Epithelial cell of proximal tubule (primary cell): Measurements from ENCODE around the gene ZNF446. TPM values are rescaled to one million over a fixed set of nuclear protein-coding genes. Genes with fewer than 3 reads are reported as not detected.
"Not testable (repeated sequence)": the region's sequence is repeated elsewhere in the genome, so short reads cannot be mapped to it uniquely, and the experiment has no call there.

Source experiments
- DNase-seq: peaks from one replicate; pipeline ENCODE4 v3.0.0-alpha.2; 2011; ENCODE audit warnings: low read depth
- H3K4me3 ChIP-seq: 2 replicates; pipeline ENCODE4 v1.5.1; 2011; ENCODE audit warnings: low read depth, mild to moderate bottlenecking, low read length
- total RNA-seq: library from RNA; depleted of rRNA; stranded (reverse); fragments of >200 nt; gene quantifications from 2 replicates; pipeline ENCODE4 v1.2.3, GENCODE V29; 2015
- TF ChIP-seq, protein P1 (sequence below): conservative IDR thresholded peaks from 2 replicates; pipeline ENCODE4 v1.5.1; 2012; ENCODE audit warnings: low read depth, mild to moderate bottlenecking, low read length

Gene ZNF446
- 8.6 and 9.7 TPM in 2 replicates for total RNA-seq

GRCh38 chr19:58475714-58476497, at the start of gene ZNF446:
TSS of gene ZNF446 (plus strand) at chr19:58476352. CDS start at chr19:58477219, 867 bp downstream.
- peak; percentile 73 for DNase-seq
- TF ChIP-seq, protein P1, sequence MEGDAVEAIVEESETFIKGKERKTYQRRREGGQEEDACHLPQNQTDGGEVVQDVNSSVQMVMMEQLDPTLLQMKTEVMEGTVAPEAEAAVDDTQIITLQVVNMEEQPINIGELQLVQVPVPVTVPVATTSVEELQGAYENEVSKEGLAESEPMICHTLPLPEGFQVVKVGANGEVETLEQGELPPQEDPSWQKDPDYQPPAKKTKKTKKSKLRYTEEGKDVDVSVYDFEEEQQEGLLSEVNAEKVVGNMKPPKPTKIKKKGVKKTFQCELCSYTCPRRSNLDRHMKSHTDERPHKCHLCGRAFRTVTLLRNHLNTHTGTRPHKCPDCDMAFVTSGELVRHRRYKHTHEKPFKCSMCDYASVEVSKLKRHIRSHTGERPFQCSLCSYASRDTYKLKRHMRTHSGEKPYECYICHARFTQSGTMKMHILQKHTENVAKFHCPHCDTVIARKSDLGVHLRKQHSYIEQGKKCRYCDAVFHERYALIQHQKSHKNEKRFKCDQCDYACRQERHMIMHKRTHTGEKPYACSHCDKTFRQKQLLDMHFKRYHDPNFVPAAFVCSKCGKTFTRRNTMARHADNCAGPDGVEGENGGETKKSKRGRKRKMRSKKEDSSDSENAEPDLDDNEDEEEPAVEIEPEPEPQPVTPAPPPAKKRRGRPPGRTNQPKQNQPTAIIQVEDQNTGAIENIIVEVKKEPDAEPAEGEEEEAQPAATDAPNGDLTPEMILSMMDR: no peak
- peak within 1 kb of the TSS; percentile 88 for H3K4me3 ChIP-seq

DNA sequence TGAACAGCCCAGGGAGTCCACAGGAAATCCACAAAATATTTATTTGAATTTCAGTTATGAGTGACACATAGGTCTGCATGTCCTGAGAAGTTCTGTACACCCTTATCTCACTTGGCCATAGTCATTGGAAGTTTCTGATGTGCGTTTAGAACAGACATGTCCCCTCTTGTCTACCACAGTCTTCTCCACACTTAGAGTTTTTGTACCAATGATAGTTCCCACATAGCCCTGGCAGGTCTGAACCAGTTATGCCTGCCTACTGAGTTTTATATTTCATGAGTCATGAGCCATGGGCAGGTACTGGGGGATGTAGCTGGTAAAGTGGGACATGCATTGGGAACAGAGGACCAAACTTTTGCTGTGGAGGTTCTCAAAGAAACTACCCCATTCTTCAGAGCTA, 47.5 kb upstream of the ZNF446 start:
- DNase-seq: no peak
- TF ChIP-seq, protein P1: no peak
- H3K4me3 ChIP-seq: no peak overlapping the region

DNA sequence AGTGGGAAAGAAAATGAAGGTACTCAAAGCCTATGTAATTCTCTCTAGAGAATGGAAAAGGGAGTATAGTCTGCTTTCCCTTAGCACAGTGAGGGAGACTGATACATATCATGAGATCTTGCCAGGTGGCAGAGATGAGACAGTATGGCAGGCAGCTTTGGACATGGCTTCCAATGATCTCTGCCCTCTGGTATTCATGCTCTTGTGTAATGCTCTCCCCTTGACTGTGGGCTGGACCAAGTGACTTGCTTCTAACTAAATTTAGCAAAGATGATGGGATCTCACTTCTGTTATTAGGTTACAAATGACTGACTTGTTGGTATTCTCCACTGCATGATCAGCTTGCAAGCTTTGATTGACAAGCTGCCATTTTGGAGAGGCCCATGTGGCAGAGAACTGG, 46.4 kb upstream of the ZNF446 start:
- DNase-seq: no peak
- TF ChIP-seq, protein P1: no peak
- no peak overlapping the region for H3K4me3 ChIP-seq

DNA sequence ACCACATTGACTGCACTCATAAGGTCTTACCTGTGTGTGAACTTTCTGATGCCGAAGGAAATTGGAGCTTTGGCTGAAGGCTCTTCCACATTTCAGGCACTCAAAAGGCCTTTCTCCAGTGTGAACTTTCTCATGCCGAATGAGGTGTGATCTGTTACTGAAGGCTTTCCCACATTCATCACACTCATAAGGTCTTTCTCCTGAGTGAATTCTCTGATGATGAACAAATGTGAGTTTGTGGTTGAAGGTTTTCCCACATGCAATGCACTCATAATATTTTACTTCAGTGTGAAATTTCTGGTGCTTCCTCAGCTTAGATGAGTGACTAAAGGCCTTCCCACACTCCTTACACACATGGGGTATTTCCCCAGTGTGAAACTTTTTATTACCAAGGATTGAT, 41.9 kb upstream of the ZNF446 start:
- DNase-seq: no peak
- TF ChIP-seq, protein P1: no peak

DNA sequence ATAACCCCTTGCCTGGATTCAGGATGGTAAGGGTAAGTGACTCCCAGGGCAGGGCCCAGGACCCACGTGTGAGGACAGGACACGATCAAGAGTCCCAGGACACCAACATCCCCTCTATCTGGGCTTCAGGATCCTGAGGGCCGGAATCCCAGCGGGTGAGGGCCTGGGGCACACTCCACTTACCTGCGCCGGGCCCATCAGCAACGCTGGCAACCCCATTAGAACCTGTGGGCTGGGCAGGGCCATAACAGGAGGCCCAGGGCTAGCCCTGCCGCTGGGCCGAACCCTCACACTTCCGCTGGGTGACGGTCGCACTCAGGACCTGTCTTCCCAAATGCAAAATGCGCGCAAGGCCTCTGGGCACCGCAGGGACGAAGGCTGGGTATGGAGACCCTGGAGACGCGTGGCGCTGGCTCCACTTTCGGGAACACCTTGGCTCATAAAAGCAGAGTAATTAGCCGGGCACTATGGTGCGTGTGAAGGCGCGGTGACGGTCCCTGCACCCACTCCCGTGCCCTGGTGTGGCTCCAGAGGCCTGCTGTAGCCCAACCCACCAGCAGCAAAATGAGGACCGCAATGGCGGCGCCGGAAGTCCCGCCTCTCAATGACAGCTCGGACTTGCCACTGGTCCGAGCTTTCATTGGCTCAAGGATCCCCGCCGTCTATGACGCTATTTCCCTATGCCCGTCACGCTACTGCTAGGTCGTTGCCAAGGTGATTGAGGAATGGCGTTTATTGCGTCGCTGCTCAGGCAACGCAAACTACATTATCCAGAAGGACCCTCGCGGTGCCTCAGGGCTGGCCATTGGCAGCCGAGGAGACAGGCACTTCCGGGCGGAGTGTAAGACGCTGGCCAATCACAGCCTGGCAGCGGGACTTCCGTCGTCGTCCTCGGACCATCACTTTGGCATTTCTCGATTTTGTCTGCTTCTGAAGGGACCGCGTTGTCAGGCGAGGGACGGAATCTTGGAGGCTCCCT, 36.3 kb upstream of the ZNF446 start, which contains the start of gene ZNF132:
Gene ZNF132 (minus strand): TSS at position 578 of the 979 bp plus-strand sequence. CDS start 332 bp downstream, at position 246.
- DNase-seq: peak; percentile 97
- peak within 1 kb of the TSS; percentile 86 for H3K4me3 ChIP-seq
- TF ChIP-seq, protein P1: no peak

More for the DNA sequence above, 41.9 kb upstream of the ZNF446 start:
- no peak overlapping the region for H3K4me3 ChIP-seq

GRCh38 chr19:58440556-58440955, 35.6 kb upstream of the ZNF446 start:
- TF ChIP-seq, protein P1: no peak
- DNase-seq: no peak
- H3K4me3 ChIP-seq: peak overlapping the region; percentile 86

DNA sequence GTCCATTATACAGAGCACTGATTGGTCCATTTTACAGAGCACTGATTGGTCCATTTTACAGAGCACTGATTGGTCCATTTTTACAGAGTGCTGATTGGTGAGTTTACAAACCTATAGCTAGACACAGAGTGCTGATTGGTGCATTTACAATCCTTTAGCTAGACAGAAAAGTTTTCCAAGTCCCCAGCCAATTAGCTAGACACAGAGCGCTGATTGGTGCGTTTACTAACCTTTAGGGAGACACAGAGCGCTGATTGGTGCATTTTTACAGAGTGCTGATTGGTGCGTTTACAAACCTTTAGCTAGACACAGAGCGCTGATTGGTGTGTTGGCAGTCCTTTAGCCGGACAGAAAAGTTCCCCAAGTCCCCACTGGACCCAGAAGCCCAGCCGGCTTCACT, 33.2 kb upstream of the ZNF446 start:
- H3K4me3 ChIP-seq, DNase-seq: not testable (repeated sequence)

DNA sequence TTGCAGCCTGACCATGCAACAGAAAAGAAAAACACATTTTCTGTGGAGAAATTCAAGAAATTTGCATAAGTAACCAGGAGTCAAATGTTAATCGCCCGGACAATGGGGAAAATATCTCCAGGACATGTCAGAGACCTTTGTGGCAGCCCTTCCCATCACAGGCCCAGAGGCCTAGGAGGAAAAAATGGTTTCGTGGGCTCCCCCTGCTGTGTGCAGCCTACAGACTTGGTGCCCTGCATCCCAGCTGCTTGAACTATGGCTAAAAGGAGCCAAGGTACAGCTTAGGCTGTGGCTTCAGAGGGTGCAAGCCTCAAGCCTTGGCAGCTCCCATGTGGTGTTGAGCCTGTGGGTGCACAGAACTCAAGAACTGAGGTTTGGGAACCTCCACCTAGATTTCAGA, 27.3 kb upstream of the ZNF446 start:
- H3K4me3 ChIP-seq, DNase-seq: not testable (repeated sequence)

- DNase-seq, H3K4me3 ChIP-seq: not testable (repeated sequence)
Measured at GRCh38 chr19:58449980-58450379, 26.2 kb upstream of the ZNF446 start.
